Effector CD4-positive, alpha-beta T cell (primary cell): ENCODE measurements around the gene PRSS36.

ENCODE experiments used
- DNase-seq: peaks from one replicate; pipeline ENCODE4 v3.0.0-alpha.2; 2020

PRSS36 gene

GRCh38 chr16:31094424-31095120 lies 55.3 kb downstream of the PRSS36 start, which contains the start of gene VKORC1:
Gene VKORC1, minus strand, starts transcription at chr16:31094797. Its CDS starts 68 bp downstream, at chr16:31094729.
- peak; percentile 81 for DNase-seq

- DNase-seq, result no peak
Observed at GRCh38 chr16:31094088-31094423, 55.8 kb downstream of the PRSS36 start.

- DNase-seq, result no peak
Observed at GRCh38 chr16:31093132-31093703, 56.6 kb downstream of the PRSS36 start.

- DNase-seq, result no peak
Observed at GRCh38 chr16:31092330-31092729, 57.5 kb downstream of the PRSS36 start.

- DNase-seq, result no peak
Observed at GRCh38 chr16:31090540-31090939, 59.3 kb downstream of the PRSS36 start.

GRCh38 chr16:31089199-31089598 lies 60.7 kb downstream of the PRSS36 start:
- no peak for DNase-seq
